Mesodermal cell (in vitro differentiated cells): ENCODE measurements around the gene LCAT.
"Not testable (repeated sequence)": the region's sequence is repeated elsewhere in the genome, so short reads cannot be mapped to it uniquely, and the experiment has no call there.

ENCODE experiments used
- H3K27ac ChIP-seq: 2 replicates; pipeline ENCODE4 v1.7.0; 2013; ENCODE audit warnings: mild to moderate bottlenecking, low read depth, low read length, moderate library complexity; ENCODE audit not compliant: severe bottlenecking
- H3K36me3 ChIP-seq: 2 replicates; pipeline ENCODE4 v1.7.1; 2013; ENCODE audit warnings: mild to moderate bottlenecking, low read length, moderate library complexity; ENCODE audit not compliant: control insufficient read depth, insufficient read depth
- H3K4me1 ChIP-seq: one replicate; pipeline ENCODE4 v1.7.1; 2013; ENCODE audit warnings: mild to moderate bottlenecking, low read length; ENCODE audit not compliant: insufficient read depth, control insufficient read depth, poor library complexity, severe bottlenecking
- H3K4me3 ChIP-seq: 2 replicates; pipeline ENCODE4 v1.7.0; 2013; ENCODE audit warnings: low read length, control low read depth, mild to moderate bottlenecking; ENCODE audit not compliant: insufficient read depth, poor library complexity, severe bottlenecking; ENCODE audit errors: extremely low read depth
- H3K9me3 ChIP-seq: 2 replicates; pipeline ENCODE4 v1.7.1; 2013; ENCODE audit warnings: mild to moderate bottlenecking, low read length, moderate library complexity; ENCODE audit not compliant: control insufficient read depth
- WGBS, 2 experiments: methylation state at CpG; one replicate each; pipeline ENCODE4 v1.1.5; 2013; ENCODE audit warnings: missing lambda C conversion rate in 2 of 2; ENCODE audit not compliant: insufficient coverage in 2 of 2; 5-methylcytosine and 5-hydroxymethylcytosine counted together

Gene LCAT

GRCh38 chr16:67945392-67945933 lies 1.5 kb upstream of the LCAT start:
- 95 to 96% methylated on average over 22 to 24 of the region's 24 CpGs for WGBS, 2 experiments
- Histone ChIP-seq H3K4me1 (no peaks in the 10 kb centered on the region), H3K4me3 (no peak overlapping the region), H3K27ac (no peak overlapping the region), H3K9me3 (no peaks in the 10 kb centered on the region), H3K36me3 (peaks cover 99% of the 10 kb centered on the region)

DNA sequence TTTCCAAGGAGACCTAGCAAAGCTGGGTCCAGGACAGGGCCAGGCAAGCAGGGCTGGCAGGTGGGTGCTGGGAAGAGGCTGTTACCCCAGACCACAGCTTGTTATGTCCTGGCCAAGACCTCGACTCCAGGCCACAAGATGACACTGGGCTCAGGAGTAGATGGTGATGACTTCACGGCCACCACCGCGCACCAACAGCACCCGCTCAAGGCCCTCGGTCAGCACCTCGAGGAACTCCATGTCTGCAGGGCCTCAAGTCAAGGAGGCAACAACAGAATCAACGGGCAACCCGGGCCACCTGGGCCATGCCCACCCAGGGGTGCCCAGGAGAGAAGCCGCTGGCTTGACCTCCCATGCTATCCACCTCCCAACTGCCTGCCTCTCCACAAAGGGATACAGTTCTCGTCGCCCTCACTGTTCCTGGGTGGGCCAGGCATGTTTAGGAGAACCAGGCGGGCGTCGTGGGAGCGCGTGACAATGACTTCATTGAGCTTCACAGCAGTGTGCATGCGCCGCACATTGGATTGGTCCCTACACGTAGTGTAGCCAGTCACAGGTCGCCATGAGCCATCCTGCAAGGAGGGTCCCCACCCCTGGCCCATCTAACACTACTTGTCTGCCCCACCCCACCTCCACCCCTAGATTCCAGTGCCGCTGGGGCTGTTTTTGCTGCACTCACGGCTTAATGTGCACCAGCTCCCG lies 921 bp upstream of the LCAT start:
- Histone ChIP-seq H3K27ac (no peak overlapping the region), H3K9me3 (no peaks in the 10 kb centered on the region), H3K36me3 (peaks cover 98% of the 10 kb centered on the region), H3K4me1 (no peaks in the 10 kb centered on the region), H3K4me3 (no peak overlapping the region)
- WGBS, 2 experiments, result 97 to 99% methylated on average over 21 to 24 of the region's 24 CpGs

- Histone ChIP-seq H3K4me1 (no peaks in the 10 kb centered on the region), H3K27ac (no peak overlapping the region), H3K36me3 (peaks cover 87% of the 10 kb centered on the region), H3K9me3 (no peaks in the 10 kb centered on the region), H3K4me3 (no peak overlapping the region)
- 86 to 97% methylated on average over 2 to 4 of the region's 6 CpGs for WGBS, 2 experiments
Measured at GRCh38 chr16:67943256-67943618, 683 bp downstream of the LCAT start.

DNA sequence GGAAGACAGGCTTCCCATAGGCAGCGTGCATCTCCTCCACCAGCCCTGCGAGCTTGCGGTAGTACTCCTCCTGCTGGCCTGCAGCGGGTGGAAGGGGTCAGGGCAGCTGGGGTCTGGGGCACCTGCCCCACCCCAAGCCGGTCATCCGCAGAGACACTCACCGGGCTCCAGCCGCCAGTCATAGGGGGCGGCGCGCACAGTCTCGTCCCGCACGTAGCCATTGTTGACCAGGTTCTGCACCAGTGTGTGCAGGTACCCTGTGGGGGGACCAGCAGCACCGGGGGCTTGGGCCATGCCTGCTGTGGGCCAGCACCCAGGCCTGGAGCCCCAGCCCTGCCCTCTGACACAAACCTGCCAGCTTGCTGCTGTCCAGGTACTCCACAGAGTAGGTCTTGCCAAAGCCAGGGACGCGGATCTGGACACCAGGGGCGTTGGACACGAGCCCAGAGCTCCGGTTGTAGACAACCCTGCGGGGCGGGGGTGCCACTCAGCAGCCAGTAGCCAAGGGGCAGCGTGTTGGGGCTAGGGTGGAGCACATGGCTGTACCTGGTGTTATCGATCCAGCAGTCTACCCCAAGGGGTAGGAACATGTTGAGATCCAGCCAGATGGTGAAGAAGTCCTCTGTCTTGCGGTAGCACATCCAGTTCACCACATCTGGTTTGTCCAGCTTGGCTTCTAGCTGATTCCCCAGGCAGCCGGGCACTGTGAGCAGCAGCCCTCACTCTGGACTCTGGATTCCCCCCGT lies 1.2 kb downstream of the LCAT start:
- no peaks in the 10 kb centered on the region for H3K4me1 ChIP-seq
- no peak overlapping the region for H3K4me3 ChIP-seq
- H3K36me3 ChIP-seq, result peaks cover 82% of the 10 kb centered on the region
- 93 to 96% methylated on average over 26 to 27 of the region's 27 CpGs for WGBS, 2 experiments
- no peak overlapping the region for H3K27ac ChIP-seq
- H3K9me3 ChIP-seq, result no peaks in the 10 kb centered on the region

- H3K4me1 ChIP-seq, result no peaks in the 10 kb centered on the region
- WGBS, 2 experiments, result 84 to 88% methylated on average over 6 of the region's 6 CpGs
- H3K9me3 ChIP-seq, result no peaks in the 10 kb centered on the region
- no peak overlapping the region for H3K27ac ChIP-seq
- no peak overlapping the region for H3K4me3 ChIP-seq
- peaks cover 76% of the 10 kb centered on the region for H3K36me3 ChIP-seq
Measured at GRCh38 chr16:67942200-67942509, 1.8 kb downstream of the LCAT start.

- Histone ChIP-seq H3K4me3 (no peak overlapping the region), H3K4me1 (no peaks in the 10 kb centered on the region), H3K9me3 (no peaks in the 10 kb centered on the region), H3K27ac (no peak overlapping the region), H3K36me3 (peaks cover 71% of the 10 kb centered on the region)
- 88 to 93% methylated on average over 4 to 8 of the region's 9 CpGs for WGBS, 2 experiments
Measured at GRCh38 chr16:67941469-67942199, 2.3 kb downstream of the LCAT start.

- H3K27ac ChIP-seq, result no peak overlapping the region
- no peak overlapping the region for H3K4me3 ChIP-seq
- WGBS, 2 experiments, result 83 to 88% methylated on average over 4 to 5 of the region's 5 CpGs
- H3K4me1 ChIP-seq, result no peaks in the 10 kb centered on the region
- no peaks in the 10 kb centered on the region for H3K9me3 ChIP-seq
- peaks cover 61% of the 10 kb centered on the region for H3K36me3 ChIP-seq
Measured at GRCh38 chr16:67940446-67941089, 3.4 kb downstream of the LCAT start.

DNA sequence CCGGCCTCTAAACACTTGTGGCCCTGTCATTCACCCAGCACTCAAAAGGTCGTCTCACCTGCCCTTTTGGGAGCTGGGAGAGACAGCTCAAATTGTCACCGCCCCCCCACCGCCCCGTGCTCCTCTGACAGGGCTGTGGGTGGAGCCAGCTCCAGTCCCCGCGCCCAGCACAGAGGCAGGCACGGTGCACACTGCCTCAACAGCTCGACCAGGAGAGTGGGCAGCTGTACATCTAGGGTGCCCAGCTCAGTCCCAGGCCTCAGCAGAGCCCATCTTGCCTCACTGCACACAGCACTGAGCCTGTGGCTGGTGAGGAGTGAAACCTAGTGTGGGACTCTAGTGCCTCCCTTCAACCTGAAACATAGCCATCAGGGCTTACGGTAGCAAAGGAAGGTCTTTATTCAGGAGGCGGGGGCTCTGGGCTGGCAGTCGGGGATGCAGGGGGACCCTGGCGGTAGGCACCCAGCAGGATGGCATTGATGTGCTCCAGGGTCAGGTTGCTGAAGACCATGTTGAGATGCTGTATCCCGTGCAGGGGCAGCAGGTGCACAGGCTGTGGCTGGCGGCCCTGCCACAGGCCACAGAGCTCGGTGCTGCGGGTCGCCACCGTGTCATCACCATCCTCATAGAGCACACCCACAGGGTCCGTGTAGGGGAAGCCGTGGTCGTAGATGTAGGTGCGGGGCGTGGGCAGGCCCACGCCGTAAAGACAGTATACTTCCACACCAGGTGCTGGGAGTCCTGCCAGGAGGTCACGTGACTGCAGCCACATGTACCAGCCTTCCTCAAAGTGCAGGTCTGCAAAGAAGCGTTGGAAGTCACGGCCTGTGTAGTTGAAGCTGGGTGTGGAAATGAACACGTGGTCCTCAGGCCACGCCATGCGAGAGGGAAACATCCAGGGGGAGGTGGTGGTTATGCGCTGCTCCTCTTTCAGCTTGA lies 4.1 kb downstream of the LCAT start:
- H3K27ac ChIP-seq, result no peak overlapping the region
- H3K9me3 ChIP-seq, result no peaks in the 10 kb centered on the region
- WGBS, 2 experiments, result 95 to 98% methylated on average over 29 to 32 of the region's 33 CpGs
- H3K36me3 ChIP-seq, result peaks cover 53% of the 10 kb centered on the region
- peaks cover under 1% of the 10 kb centered on the region for H3K4me1 ChIP-seq
- H3K4me3 ChIP-seq, result no peak overlapping the region

- 100% methylated on average over 1 to 2 of the region's 5 CpGs for WGBS, 2 experiments
- not testable (repeated sequence) for H3K4me3 ChIP-seq, H3K9me3 ChIP-seq, H3K4me1 ChIP-seq, H3K27ac ChIP-seq
- peaks cover 32% of the 10 kb centered on the region for H3K36me3 ChIP-seq
Measured at GRCh38 chr16:67937713-67938112, 6.2 kb downstream of the LCAT start.
